GM23338 (cell line): ENCODE measurements around the gene TUBB4A.

Source experiments
- CREB1 ChIP-seq: fragments of 250-450 bp; sonication (Bioruptor Pico); IDR thresholded peaks from 2 replicates; pipeline ENCODE4 v1.5.0; 2020; ENCODE audit warnings: low read depth, mild to moderate bottlenecking, moderate library complexity
- CTCF ChIP-seq, 2 experiments: fragments of 200-600 bp in 1 of 2; sonication (generic) in 1 of 2; conservative IDR thresholded peaks; 2 replicates each; pipeline versions ENCODE4 v1.5.1 to v1.6.1; 2016 to 2017; ENCODE audit warnings: antibody characterized with exemption in 2 of 2, low read depth in 2 of 2, mild to moderate bottlenecking in 2 of 2, moderate library complexity in 1 of 2
- ETS1 ChIP-seq: IDR thresholded peaks from 2 replicates; pipeline ENCODE4 v1.6.1; 2016; ENCODE audit warnings: antibody characterized with exemption
- EZH2 ChIP-seq: fragments of 200-600 bp; sonication (generic); IDR thresholded peaks from one replicate; pipeline ENCODE4 v1.8.0; 2017; ENCODE audit warnings: antibody characterized with exemption, mild to moderate bottlenecking, low read depth; ENCODE audit not compliant: unreplicated experiment
- EZH2phosphoT487 ChIP-seq: fragments of 200-600 bp; sonication (generic); IDR thresholded peaks from one replicate; pipeline ENCODE4 v1.8.1; 2018; ENCODE audit warnings: antibody characterized with exemption; ENCODE audit not compliant: unreplicated experiment
- JUNB ChIP-seq: IDR thresholded peaks from one replicate; pipeline ENCODE4 v1.6.1; 2016; ENCODE audit warnings: antibody characterized with exemption; ENCODE audit not compliant: unreplicated experiment
- NANOG ChIP-seq: IDR thresholded peaks from 2 replicates; pipeline ENCODE4 v1.6.1; 2016; ENCODE audit warnings: antibody characterized with exemption, borderline replicate concordance
- POLR2AphosphoS5 ChIP-seq: IDR thresholded peaks from 2 replicates; pipeline ENCODE4 v1.6.1; 2016; ENCODE audit warnings: antibody characterized with exemption, low read depth
- REST ChIP-seq: IDR thresholded peaks from one replicate; pipeline ENCODE4 v1.6.1; 2018; ENCODE audit warnings: antibody characterized with exemption; ENCODE audit not compliant: unreplicated experiment
- STAT1 ChIP-seq: IDR thresholded peaks from one replicate; pipeline ENCODE4 v1.6.1; 2016; ENCODE audit warnings: antibody characterized with exemption; ENCODE audit not compliant: unreplicated experiment
- ZNF114 ChIP-seq: fragments of 250-450 bp; sonication (Bioruptor Pico); IDR thresholded peaks from 2 replicates; pipeline ENCODE4 v1.5.0; 2020; ENCODE audit warnings: mild to moderate bottlenecking, moderate library complexity
- ZNF331 ChIP-seq: fragments of 250-450 bp; sonication (Bioruptor Pico); IDR thresholded peaks from 2 replicates; pipeline ENCODE4 v1.5.0; 2020; ENCODE audit warnings: low read depth, mild to moderate bottlenecking, moderate library complexity
- ZNF462 ChIP-seq: fragments of 250-450 bp; sonication (Bioruptor Pico); IDR thresholded peaks from 2 replicates; pipeline ENCODE4 v1.5.0; 2020; ENCODE audit warnings: mild to moderate bottlenecking, moderate library complexity

GRCh38 chr19:6459262-6460098, 42.6 kb downstream of the TUBB4A start, which contains the start of gene SLC25A23:
- TF ChIP-seq CTCF (conservative IDR thresholded peaks at IDR 0.05; ENCODE audit: low read depth in 2 of 2) (no peak), EZH2 (no peak), CREB1 (0 out of 2 replicates have a peak, but pooled peaks have one; percentile 26), REST (peak; percentile 6), ZNF462 (CRISPR knock-in tag) (no peak), EZH2phosphoT487 (no peak), POLR2AphosphoS5 (no peak; the same call in 1 of the 2 replicates), STAT1 (no peak), JUNB (no peak), NANOG (no peak), ZNF114 (CRISPR knock-in tag) (no peak), ETS1 (no peak), ZNF331 (CRISPR knock-in tag) (no peak)
